HCT116 (cell line): ENCODE measurements around the gene NUDT14. TPM values are rescaled to one million over a fixed set of nuclear protein-coding genes. Genes with fewer than 3 reads are reported as not detected.

Experiments used
- ATAC-seq: fragments of 200-7000 bp; cut with Tn5 transposase; 2 replicates; pipeline ENCODE4 v1.9.1; 2020; ENCODE audit warnings: mild to moderate bottlenecking, moderate library complexity
- BruUV-seq: library from RNA; stranded (reverse); fragments of 400-500 nt; replicated peaks from 2 replicates; lab custom pipeline; 2021; lab: Mats Ljungman, UMichigan
- CTCF ChIA-PET: fragments of 300-600 bp; sonication (Branson Sonifier 250); formaldehyde crosslinking; loops from one replicate; lab custom pipeline; 2021; ENCODE audit warnings: antibody characterized with exemption; lab: Charles Lee
- POLR2A ChIA-PET: fragments of 300-600, 350-600 bp; sonication (Branson Sonifier 250); formaldehyde crosslinking; loops from one replicate; lab custom pipeline; 2021; ENCODE audit warnings: antibody characterized with exemption; lab: Charles Lee
- RAD21 ChIA-PET, 2 experiments: fragments of 300-600 bp; sonication (Branson Sonifier 250); formaldehyde crosslinking; loops; one replicate each; lab custom pipeline; 2023; ENCODE audit warnings: low total read pairs in 2 of 2; ENCODE audit not compliant: uncharacterized antibody in 2 of 2, unreplicated experiment in 2 of 2, low non-redundant PET in 1 of 2; lab: Charles Lee
- DNase-seq: peaks from one replicate; pipeline ENCODE4 v3.0.0-alpha.2; 2010; ENCODE audit warnings: low read depth, low spot score
- H2AFZ ChIP-seq: fragments of 200-600 bp; shearing (Covaris generic), sonication (generic); 2 replicates; pipeline ENCODE4 v1.6.1; 2017; ENCODE audit warnings: low read depth, mixed run types, mixed read lengths, antibody characterized with exemption, low read length; ENCODE audit not compliant: poor library complexity, severe bottlenecking
- H3K27ac ChIP-seq: 2 replicates; pipeline ENCODE4 v1.5.1; 2012; ENCODE audit warnings: low read depth, low read length
- H3K27me3 ChIP-seq: fragments of 200-600 bp; sonication (generic); 2 replicates; pipeline ENCODE4 v1.6.1; 2016; ENCODE audit warnings: mixed run types, low read length, mixed read lengths; ENCODE audit not compliant: insufficient read depth
- H3K36me3 ChIP-seq, 2 experiments: fragments of 200-500 bp in 1 of 2; fragments of 200-600 bp in 1 of 2; sonication (Bioruptor generic) in 1 of 2; sonication (generic) in 1 of 2; 2 replicates each; pipeline versions ENCODE4 v1.5.1 to v1.6.1; 2014 to 2016; ENCODE audit warnings: low read length in 2 of 2, inconsistent platforms in 1 of 2, mixed read lengths in 1 of 2, mixed run types in 1 of 2; ENCODE audit not compliant: insufficient read depth in 2 of 2, control insufficient read depth in 1 of 2
- H3K4me1 ChIP-seq, 2 experiments: fragments of 200-600 bp in 1 of 2; sonication (generic) in 1 of 2; 2 replicates each; pipeline versions ENCODE4 v1.5.1 to v1.6.1; 2012 to 2017; ENCODE audit warnings: low read length in 2 of 2, inconsistent platforms in 1 of 2, mild to moderate bottlenecking in 1 of 2, mixed read lengths in 1 of 2, mixed run types in 1 of 2, moderate library complexity in 1 of 2; ENCODE audit not compliant: insufficient read depth in 2 of 2, control insufficient read depth in 1 of 2
- H3K4me2 ChIP-seq: fragments of 200-600 bp; sonication (generic); 2 replicates; pipeline ENCODE4 v1.6.1; 2017; ENCODE audit warnings: mixed run types, low read length, mixed read lengths
- H3K4me3 ChIP-seq, 2 experiments: fragments of 200-600 bp in 1 of 2; sonication (generic) in 1 of 2; replicated peaks in 1 of 2; 2 replicates each; pipeline ENCODE4 v1.5.1; 2011 to 2016; ENCODE audit warnings: low read length in 2 of 2, control low read depth in 1 of 2, low read depth in 1 of 2, mild to moderate bottlenecking in 1 of 2, mixed read lengths in 1 of 2, mixed run types in 1 of 2
- H3K79me2 ChIP-seq: fragments of 200-600 bp; sonication (generic); 2 replicates; pipeline ENCODE4 v1.6.1; 2017; ENCODE audit warnings: mild to moderate bottlenecking, mixed run types, low read length, moderate library complexity, mixed read lengths; ENCODE audit not compliant: insufficient read depth
- H3K9ac ChIP-seq: fragments of 200-600 bp; sonication (generic); 2 replicates; pipeline ENCODE4 v1.6.1; 2016; ENCODE audit warnings: low read length, mixed read lengths
- H3K9me2 ChIP-seq: fragments of 200-600 bp; sonication (generic), shearing (Covaris generic); 2 replicates; pipeline ENCODE4 v1.6.1; 2017; ENCODE audit warnings: mixed run types, mild to moderate bottlenecking, moderate library complexity; ENCODE audit not compliant: insufficient read depth
- H3K9me3 ChIP-seq, 2 experiments: fragments of 200-500 bp in 1 of 2; fragments of 200-600 bp in 1 of 2; sonication (Bioruptor generic) in 1 of 2; sonication (generic) in 1 of 2; 2 replicates each; pipeline ENCODE4 v1.6.1; 2014 to 2017; ENCODE audit warnings: low read length in 2 of 2, mixed read lengths in 2 of 2, inconsistent platforms in 1 of 2, low read depth in 1 of 2, mild to moderate bottlenecking in 1 of 2, mixed run types in 1 of 2, moderate library complexity in 1 of 2; ENCODE audit not compliant: control insufficient read depth in 1 of 2, insufficient read depth in 1 of 2
- H4K20me1 ChIP-seq: fragments of 200-600 bp; sonication (generic), shearing (Covaris generic); 2 replicates; pipeline ENCODE4 v1.6.1; 2017; ENCODE audit warnings: mixed run types, mild to moderate bottlenecking, moderate library complexity; ENCODE audit not compliant: insufficient read depth
- EZH2phosphoT487 ChIP-seq: fragments of 200-600 bp; IDR thresholded peaks from 2 replicates; pipeline ENCODE4 v1.6.1; 2018; ENCODE audit warnings: antibody characterized with exemption, borderline replicate concordance
- POLR2AphosphoS5 ChIP-seq: IDR thresholded peaks from 2 replicates; pipeline ENCODE4 v1.6.1; 2011; ENCODE audit warnings: mild to moderate bottlenecking, low read depth, low read length, moderate library complexity
- SP1 ChIP-seq: IDR thresholded peaks from 2 replicates; pipeline ENCODE4 v1.6.1; 2012; ENCODE audit warnings: low read depth
- YY1 ChIP-seq: IDR thresholded peaks from 2 replicates; pipeline ENCODE4 v1.6.1; 2011; ENCODE audit warnings: low read length, low read depth, moderate library complexity, mild to moderate bottlenecking; ENCODE audit not compliant: insufficient replicate concordance; ENCODE audit errors: extremely low read depth
- ZFX ChIP-seq: fragments of 450-650 bp; IDR thresholded peaks from 2 replicates; pipeline ENCODE4 v1.6.1; 2017
- intact Hi-C: fragments of 100-400 bp; cut with micrococcal nuclease; formaldehyde crosslinking; loops from 2 replicates; pipeline ENCODE4 v1.10.0; 2022
- total RNA-seq: library from RNA; stranded (reverse); gene quantifications from one replicate; pipeline ENCODE4 v1.2.1, GENCODE V29; 2021; ENCODE audit not compliant: unreplicated experiment
- TF ChIP-seq, protein P1 (sequence below): IDR thresholded peaks from 2 replicates; pipeline ENCODE4 v1.6.1; 2012; ENCODE audit warnings: low read depth
- TF ChIP-seq, protein P2 (sequence below): IDR thresholded peaks from 2 replicates; pipeline ENCODE4 v1.6.1; 2012
- TF ChIP-seq, protein P3 (sequence below): IDR thresholded peaks from 2 replicates; pipeline ENCODE4 v1.6.1; 2011; ENCODE audit warnings: mild to moderate bottlenecking, low read length, moderate library complexity; ENCODE audit not compliant: insufficient replicate concordance; ENCODE audit errors: extremely low read depth

Gene NUDT14
- total RNA-seq, 1 experiment from 2014 or later, result 56.1 TPM

DNA sequence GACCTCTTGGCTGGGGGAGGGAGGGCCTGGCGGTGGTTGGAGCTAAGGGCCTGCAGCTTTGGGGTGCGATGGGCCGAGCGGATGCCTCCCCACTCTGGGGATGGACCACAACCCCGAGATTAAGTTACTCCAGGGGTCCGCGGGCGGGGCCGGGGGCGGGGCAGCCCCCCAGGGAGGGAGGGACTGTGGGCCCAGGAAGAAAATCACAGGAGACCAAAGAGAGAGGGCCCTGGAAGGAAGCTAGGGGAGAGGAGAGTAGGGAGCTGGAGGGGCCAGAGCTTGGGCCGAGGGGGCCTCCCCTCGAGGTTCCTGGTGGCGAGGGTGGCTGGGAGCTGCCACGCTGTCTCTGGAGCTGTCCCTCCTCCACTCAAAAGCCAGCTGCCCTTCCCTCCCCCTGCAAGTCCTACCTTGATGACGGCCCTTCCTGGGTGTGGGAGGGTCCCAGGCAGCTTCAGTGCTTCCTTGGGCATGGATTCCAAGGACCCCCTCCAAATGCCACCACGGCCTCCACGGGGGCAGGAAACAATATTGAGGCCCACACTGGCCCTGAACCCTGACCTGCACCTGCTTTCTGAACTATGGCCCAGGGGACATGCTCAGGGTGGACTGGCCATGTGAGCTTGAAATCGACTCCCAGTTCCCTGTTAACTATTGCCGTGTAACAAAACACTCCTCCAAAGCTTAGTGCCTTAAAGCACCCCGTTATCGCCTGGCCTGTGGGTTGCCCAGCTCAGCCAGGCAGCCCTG, 610 bp upstream of the NUDT14 start:
- Histone ChIP-seq H3K9me3 (no peaks in the 10 kb centered on the region), H3K4me2 (peak overlapping the region; percentile 73), H3K9ac (peak overlapping the region; percentile 39), H3K9me2 (no peaks in the 10 kb centered on the region), H3K4me1 (peaks cover 7 to 24% of the 10 kb centered on the region in 2 experiments), H4K20me1 (no peaks in the 10 kb centered on the region)
- BruUV-seq, result no TSS peak
- ChIA-PET CTCF (interaction anchor here (0.7 to 1.0 kb wide), 2 partner anchors 15 to 172 kb away, joined by 3 to 4 read pairs; no protein-coding TSS in a partner anchor), RAD21 (no interaction called here)
- ATAC-seq (peak; percentile 2; the same call in 1 of the 2 replicates), DNase-seq (no peak)
- intact Hi-C loops, result loop anchor here (5.0 kb wide), 1 partner anchor 89 kb away; no protein-coding TSS in a partner anchor
- TF ChIP-seq POLR2AphosphoS5, result no peak
- TF ChIP-seq ZFX, result no peak
- TF ChIP-seq, protein P1, sequence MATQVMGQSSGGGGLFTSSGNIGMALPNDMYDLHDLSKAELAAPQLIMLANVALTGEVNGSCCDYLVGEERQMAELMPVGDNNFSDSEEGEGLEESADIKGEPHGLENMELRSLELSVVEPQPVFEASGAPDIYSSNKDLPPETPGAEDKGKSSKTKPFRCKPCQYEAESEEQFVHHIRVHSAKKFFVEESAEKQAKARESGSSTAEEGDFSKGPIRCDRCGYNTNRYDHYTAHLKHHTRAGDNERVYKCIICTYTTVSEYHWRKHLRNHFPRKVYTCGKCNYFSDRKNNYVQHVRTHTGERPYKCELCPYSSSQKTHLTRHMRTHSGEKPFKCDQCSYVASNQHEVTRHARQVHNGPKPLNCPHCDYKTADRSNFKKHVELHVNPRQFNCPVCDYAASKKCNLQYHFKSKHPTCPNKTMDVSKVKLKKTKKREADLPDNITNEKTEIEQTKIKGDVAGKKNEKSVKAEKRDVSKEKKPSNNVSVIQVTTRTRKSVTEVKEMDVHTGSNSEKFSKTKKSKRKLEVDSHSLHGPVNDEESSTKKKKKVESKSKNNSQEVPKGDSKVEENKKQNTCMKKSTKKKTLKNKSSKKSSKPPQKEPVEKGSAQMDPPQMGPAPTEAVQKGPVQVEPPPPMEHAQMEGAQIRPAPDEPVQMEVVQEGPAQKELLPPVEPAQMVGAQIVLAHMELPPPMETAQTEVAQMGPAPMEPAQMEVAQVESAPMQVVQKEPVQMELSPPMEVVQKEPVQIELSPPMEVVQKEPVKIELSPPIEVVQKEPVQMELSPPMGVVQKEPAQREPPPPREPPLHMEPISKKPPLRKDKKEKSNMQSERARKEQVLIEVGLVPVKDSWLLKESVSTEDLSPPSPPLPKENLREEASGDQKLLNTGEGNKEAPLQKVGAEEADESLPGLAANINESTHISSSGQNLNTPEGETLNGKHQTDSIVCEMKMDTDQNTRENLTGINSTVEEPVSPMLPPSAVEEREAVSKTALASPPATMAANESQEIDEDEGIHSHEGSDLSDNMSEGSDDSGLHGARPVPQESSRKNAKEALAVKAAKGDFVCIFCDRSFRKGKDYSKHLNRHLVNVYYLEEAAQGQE, result no peak
- no peak for TF ChIP-seq YY1
- TF ChIP-seq, protein P2, sequence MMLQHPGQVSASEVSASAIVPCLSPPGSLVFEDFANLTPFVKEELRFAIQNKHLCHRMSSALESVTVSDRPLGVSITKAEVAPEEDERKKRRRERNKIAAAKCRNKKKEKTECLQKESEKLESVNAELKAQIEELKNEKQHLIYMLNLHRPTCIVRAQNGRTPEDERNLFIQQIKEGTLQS, result no peak
- TF ChIP-seq, protein P3, sequence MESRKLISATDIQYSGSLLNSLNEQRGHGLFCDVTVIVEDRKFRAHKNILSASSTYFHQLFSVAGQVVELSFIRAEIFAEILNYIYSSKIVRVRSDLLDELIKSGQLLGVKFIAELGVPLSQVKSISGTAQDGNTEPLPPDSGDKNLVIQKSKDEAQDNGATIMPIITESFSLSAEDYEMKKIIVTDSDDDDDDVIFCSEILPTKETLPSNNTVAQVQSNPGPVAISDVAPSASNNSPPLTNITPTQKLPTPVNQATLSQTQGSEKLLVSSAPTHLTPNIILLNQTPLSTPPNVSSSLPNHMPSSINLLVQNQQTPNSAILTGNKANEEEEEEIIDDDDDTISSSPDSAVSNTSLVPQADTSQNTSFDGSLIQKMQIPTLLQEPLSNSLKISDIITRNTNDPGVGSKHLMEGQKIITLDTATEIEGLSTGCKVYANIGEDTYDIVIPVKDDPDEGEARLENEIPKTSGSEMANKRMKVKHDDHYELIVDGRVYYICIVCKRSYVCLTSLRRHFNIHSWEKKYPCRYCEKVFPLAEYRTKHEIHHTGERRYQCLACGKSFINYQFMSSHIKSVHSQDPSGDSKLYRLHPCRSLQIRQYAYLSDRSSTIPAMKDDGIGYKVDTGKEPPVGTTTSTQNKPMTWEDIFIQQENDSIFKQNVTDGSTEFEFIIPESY, result no peak
- no peak for TF ChIP-seq EZH2phosphoT487
- no peak for TF ChIP-seq SP1
- TF ChIP-seq, all 23 proteins: peak for 0
- POLR2A ChIA-PET, result no interaction called here
- peak overlapping the region; percentile 32 to 44 for H3K4me3 ChIP-seq
- no peaks in the 10 kb centered on the region for H3K36me3 ChIP-seq
- H3K27me3 ChIP-seq, result no peaks in the 10 kb centered on the region
- no peak overlapping the region; the same call in 1 of the 2 replicates for H3K27ac ChIP-seq
- no peak overlapping the region for H2AFZ ChIP-seq
- H3K79me2 ChIP-seq, result no peaks in the 10 kb centered on the region
